Pancreas (tissue), 10 donors: Measurements from ENCODE around the gene CDKN1B. TPM values are rescaled to one million over a fixed set of nuclear protein-coding genes. Genes with fewer than 3 reads are reported as not detected.

Experiments used
- ATAC-seq, 4 donors: fragments of 200-7000 bp; cut with Tn5 transposase; one replicate each; pipeline versions ENCODE4 v1.8.0 to v1.9.1; 2020; ENCODE audit warnings: mild to moderate bottlenecking in 4 of 4, moderate library complexity in 4 of 4
- DNase-seq, 6 donors: peaks; one replicate each; pipeline ENCODE4 v3.0.0-alpha.2; 2020
- FAIRE-seq: peaks from 2 replicates; lab custom pipeline; 2012; peaks lifted over from hg19 to GRCh38; lab: Jason Lieb, UNC
- H3K27ac ChIP-seq, 4 donors: fragments of 200-600 bp; sonication (generic); 1 replicate in 3 of 4; 2 replicates in 1 of 4; pipeline versions ENCODE4 v1.5.0 to v1.8.0; 2020
- H3K27me3 ChIP-seq, 4 donors: fragments of 200-600 bp; one replicate each; pipeline ENCODE4 v1.8.0; 2021
- H3K36me3 ChIP-seq, 3 donors: fragments of 200-600 bp; sonication (generic) in 1 of 3; one replicate each; pipeline versions ENCODE4 v1.5.0 to v1.8.0; 2020 to 2021
- H3K4me1 ChIP-seq, 3 donors: fragments of 200-600 bp; one replicate each; pipeline ENCODE4 v1.8.0; 2021
- H3K4me3 ChIP-seq, 4 donors: fragments of 200-600 bp; sonication (generic) in 2 of 4; one replicate each; pipeline versions ENCODE4 v1.5.0 to v1.8.0; 2020 to 2021
- H3K9me3 ChIP-seq, 4 donors: fragments of 200-600 bp; one replicate each; pipeline ENCODE4 v1.8.0; 2021
- WGBS, 2 donors: extraction: QIAGEN DNeasy Blood & Tissue Kit; methylation state at CpG; one replicate each; pipeline ENCODE4 v1.1.7; 2013; 5-methylcytosine and 5-hydroxymethylcytosine counted together
- intact Hi-C, 3 donors: fragments of 100-400 bp; cut with DNase I; formaldehyde crosslinking; loops; one replicate each; pipeline versions ENCODE4 v1.11.1 to v1.14.2; 2022
- polyA plus RNA-seq, 2 donors: library from polyadenylated mRNA; stranded (reverse); fragments of 200-250 nt; gene quantifications; one replicate each; pipeline ENCODE4 v1.2.3, GENCODE V29; 2013
- total RNA-seq, 6 donors: library from RNA; stranded (reverse); fragmentation: NEBNext Ultra II Directional in 4 of 6; extraction: Animal tissue kit (Norgen Biotek cat#: 25700) in 4 of 6; gene quantifications; one replicate each; pipeline versions ENCODE4 v1.2.1 to v1.2.4, GENCODE V29; 2021 to 2023
- TF ChIP-seq, protein P1 (sequence below), 4 donors: fragments of 200-600 bp; sonication (generic) in 3 of 4; IDR thresholded peaks; one replicate each; pipeline versions ENCODE4 v1.5.0 to v1.8.0; 2021; ENCODE audit warnings: antibody characterized with exemption in 4 of 4
- donor health status: healthy with polysubstance abuse.
- donor health status: DM: no; HTN: no; CAD: no; lungs with moderate emphysema.
- donor health status: DM: no; HTN: no; CAD: no.
- donor health status: control.
- donor health status: control.
- donor health status: Bipolar disorder and iron deficiency.
- donor health status: DM: yes; HTN: yes; CAD: no.
- donor health status: DM: no; HTN: no; CAD: no.
- donor health status: DM: no; HTN: no; CAD: no.
- donor health status: DM: yes; HTN: yes; CAD: no.

Gene CDKN1B
- total and polyA plus RNA-seq, 8 donors: 12.1 to 23.7 (median 16.9) TPM

DNA sequence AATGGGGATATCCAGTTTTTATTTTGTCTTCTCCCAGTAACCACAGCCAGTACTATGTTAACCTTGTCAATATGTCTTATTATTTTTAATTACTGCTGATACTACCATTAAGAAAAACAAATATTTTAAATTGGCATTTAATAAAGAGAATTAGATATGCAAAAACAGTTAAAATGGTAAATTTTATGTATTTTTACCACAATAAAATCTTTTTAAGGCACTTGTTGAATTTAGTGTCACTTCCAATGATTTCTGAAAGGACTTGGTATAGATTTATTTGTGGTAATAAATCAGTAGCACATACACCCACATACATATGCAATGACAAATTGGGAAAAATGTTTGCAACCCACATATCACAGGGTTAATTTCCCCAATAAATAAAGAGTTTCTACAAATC is 14.0 kb downstream of the CDKN1B start:
- FAIRE-seq: no peak
- intact Hi-C loops: no loop called here
- TF ChIP-seq, protein P1, sequence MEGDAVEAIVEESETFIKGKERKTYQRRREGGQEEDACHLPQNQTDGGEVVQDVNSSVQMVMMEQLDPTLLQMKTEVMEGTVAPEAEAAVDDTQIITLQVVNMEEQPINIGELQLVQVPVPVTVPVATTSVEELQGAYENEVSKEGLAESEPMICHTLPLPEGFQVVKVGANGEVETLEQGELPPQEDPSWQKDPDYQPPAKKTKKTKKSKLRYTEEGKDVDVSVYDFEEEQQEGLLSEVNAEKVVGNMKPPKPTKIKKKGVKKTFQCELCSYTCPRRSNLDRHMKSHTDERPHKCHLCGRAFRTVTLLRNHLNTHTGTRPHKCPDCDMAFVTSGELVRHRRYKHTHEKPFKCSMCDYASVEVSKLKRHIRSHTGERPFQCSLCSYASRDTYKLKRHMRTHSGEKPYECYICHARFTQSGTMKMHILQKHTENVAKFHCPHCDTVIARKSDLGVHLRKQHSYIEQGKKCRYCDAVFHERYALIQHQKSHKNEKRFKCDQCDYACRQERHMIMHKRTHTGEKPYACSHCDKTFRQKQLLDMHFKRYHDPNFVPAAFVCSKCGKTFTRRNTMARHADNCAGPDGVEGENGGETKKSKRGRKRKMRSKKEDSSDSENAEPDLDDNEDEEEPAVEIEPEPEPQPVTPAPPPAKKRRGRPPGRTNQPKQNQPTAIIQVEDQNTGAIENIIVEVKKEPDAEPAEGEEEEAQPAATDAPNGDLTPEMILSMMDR (IDR thresholded peaks at IDR 0.05): no peak

DNA sequence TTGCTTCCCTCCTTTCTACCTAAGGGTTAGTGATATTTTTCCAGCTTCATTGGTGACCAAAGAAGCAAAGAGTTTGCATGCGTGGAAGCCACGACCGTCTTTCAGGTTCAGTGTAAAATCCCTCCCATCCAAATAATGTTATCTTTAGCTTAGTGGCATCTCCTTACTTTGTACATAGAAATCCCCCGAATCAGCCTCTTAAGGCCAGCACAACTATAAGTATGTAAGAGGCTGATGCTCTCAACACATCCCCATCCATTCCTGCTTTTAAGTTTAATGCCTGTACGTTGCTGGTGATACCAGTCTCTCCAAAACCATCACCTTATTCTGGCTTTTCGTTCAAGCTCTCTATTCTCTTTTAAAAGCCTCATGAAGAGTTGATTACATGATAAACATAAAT is 14.6 kb downstream of the CDKN1B start:
- Histone ChIP-seq H3K27ac (no peak overlapping the region), H3K36me3 (no peaks in the 10 kb centered on the region), H3K4me3 (no peak overlapping the region), H3K27me3 (no peaks in the 10 kb centered on the region), H3K4me1 (peaks cover 9 to 25% (median 18%) of the 10 kb centered on the region in 3 donors), H3K9me3 (no peaks in the 10 kb centered on the region)
- 88 to 89% methylated on average over 6 of the region's 6 CpGs for WGBS, 2 donors
- TF ChIP-seq, protein P1 (IDR thresholded peaks at IDR 0.05): no peak
- no peak for FAIRE-seq
- no peak for ATAC-seq
- intact Hi-C loops: no loop called here
- DNase-seq: no peak

More for the DNA sequence above, 14.0 kb downstream of the CDKN1B start:
- H3K36me3 ChIP-seq: no peaks in the 10 kb centered on the region
- no peak overlapping the region for H3K4me3 ChIP-seq
- no peak for ATAC-seq
- no peaks in the 10 kb centered on the region for H3K27me3 ChIP-seq
- no peak for DNase-seq
- H3K9me3 ChIP-seq: no peaks in the 10 kb centered on the region
- H3K4me1 ChIP-seq: peaks cover 7 to 30% (median 18%) of the 10 kb centered on the region in 3 donors
- no peak overlapping the region for H3K27ac ChIP-seq

DNA sequence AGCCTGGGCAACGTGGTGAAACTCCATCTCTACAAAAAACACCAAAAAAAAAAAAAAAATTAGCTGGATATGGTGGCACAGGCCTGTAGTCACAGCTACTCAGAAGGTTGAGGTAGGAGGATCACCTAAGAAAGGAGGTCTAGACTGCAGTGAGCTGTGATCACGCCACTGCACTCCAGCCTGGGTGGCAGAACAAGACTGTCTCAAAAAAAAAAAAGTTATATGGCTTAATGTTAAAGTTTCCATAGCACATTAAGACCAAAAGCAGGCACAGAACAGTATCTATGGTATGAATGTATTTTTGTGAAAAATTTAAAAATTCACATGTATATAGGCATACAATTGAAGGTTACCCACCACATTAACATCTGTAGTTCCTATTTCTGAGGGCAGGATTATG is 15.9 kb downstream of the CDKN1B start:
- no peaks in the 10 kb centered on the region for H3K36me3 ChIP-seq
- no peak overlapping the region for H3K4me3 ChIP-seq
- no peak for DNase-seq
- no peak overlapping the region for H3K27ac ChIP-seq
- peaks cover 9 to 20% (median 18%) of the 10 kb centered on the region in 3 donors for H3K4me1 ChIP-seq
- intact Hi-C loops: no loop called here
- 72 to 82% methylated on average over 2 of the region's 2 CpGs for WGBS, 2 donors
- no peak for FAIRE-seq
- no peaks in the 10 kb centered on the region for H3K9me3 ChIP-seq
- TF ChIP-seq, protein P1 (IDR thresholded peaks at IDR 0.05): no peak
- no peak for ATAC-seq
- no peaks in the 10 kb centered on the region for H3K27me3 ChIP-seq

DNA sequence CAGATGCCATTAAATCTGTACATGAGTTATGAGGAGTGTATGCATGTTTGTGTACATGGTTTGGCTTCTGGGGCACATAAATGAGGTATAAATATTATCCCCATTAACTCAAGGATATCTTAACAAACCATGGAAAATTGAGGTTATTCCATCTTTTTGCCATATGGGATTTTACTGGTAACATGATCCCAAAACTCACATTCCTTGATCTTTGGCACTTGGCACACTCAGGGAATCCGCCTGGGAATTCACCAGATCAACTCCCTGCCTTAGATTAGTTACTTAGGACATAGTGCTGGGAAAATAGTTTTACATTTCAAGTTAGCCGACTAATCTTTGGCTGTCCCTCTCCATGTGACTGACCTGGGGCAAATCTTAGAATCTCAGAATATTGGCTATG is 16.9 kb downstream of the CDKN1B start:
- H3K27me3 ChIP-seq: no peaks in the 10 kb centered on the region
- H3K4me3 ChIP-seq: no peak overlapping the region
- H3K9me3 ChIP-seq: no peaks in the 10 kb centered on the region
- intact Hi-C loops: no loop called here
- FAIRE-seq: no peak
- no peaks in the 10 kb centered on the region for H3K36me3 ChIP-seq
- ATAC-seq: peak; percentile 23 to 69 (median 64)
- H3K27ac ChIP-seq: peak overlapping the region; percentile 55 to 78 (median 67)
- WGBS, 2 donors: 20 to 32% methylated on average over 2 of the region's 2 CpGs
- no peak for DNase-seq
- H3K4me1 ChIP-seq: peaks cover 9 to 20% (median 18%) of the 10 kb centered on the region in 3 donors
- TF ChIP-seq, protein P1 (IDR thresholded peaks at IDR 0.05): no peak

DNA sequence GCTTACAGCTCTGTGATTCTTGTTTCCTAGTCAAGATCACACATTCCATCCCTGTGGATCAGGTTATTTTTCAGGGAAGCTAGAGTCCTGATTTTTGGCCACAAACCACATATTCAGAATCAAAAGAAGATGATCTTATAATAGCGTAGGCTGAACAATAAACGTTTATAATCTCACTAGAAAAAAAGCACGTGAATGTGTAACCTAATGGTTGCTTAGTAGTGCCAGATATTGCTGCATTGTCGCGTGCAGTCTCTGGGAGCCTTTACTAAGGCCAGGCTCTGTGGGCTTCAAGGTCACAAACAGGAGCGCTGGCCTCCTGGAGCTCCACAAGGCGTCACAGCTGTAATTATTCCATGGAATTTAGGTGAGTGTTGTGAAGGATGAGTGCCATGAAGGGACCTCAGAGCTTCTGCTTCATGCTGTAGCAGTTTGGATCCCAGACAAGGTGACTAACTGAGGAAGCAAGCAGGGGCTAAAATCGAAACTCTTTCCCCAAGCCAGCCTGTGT is 17.4 kb downstream of the CDKN1B start:
- no peaks in the 10 kb centered on the region for H3K27me3 ChIP-seq
- no peaks in the 10 kb centered on the region for H3K9me3 ChIP-seq
- H3K36me3 ChIP-seq: no peaks in the 10 kb centered on the region
- H3K4me1 ChIP-seq: peaks cover 9 to 20% (median 18%) of the 10 kb centered on the region in 3 donors
- DNase-seq (peak in 4 of 6 donors; percentile 44 to 67 (median 50)), ATAC-seq (peak; percentile 77 to 89 (median 84)), FAIRE-seq (no peak)
- no peak overlapping the region for H3K4me3 ChIP-seq
- WGBS, 2 donors: 7 to 13% methylated on average over 8 of the region's 8 CpGs
- H3K27ac ChIP-seq: peak overlapping the region; percentile 55 to 78 (median 67)
- intact Hi-C loops: no loop called here
- TF ChIP-seq, protein P1 (IDR thresholded peaks at IDR 0.05): no peak
